HG02970 (cell line): ENCODE results near the gene ZNF367.

Source experiments
- ATAC-seq: cut with Tn5 transposase; IDR thresholded peaks from one replicate; pipeline ENCODE4 v1.9.1; 2021; ENCODE audit warnings: mild to moderate bottlenecking, moderate library complexity, moderate number of reproducible peaks; ENCODE audit not compliant: unreplicated experiment, low FRiP score

Gene ZNF367

GRCh38 chr9:96408409-96409280 is 9.5 kb downstream of the ZNF367 start:
- no peak for ATAC-seq

GRCh38 chr9:96400132-96400910 is 17.8 kb downstream of the ZNF367 start:
- no peak for ATAC-seq

GRCh38 chr9:96399325-96399633 is 18.9 kb downstream of the ZNF367 start:
- ATAC-seq: no peak

GRCh38 chr9:96398582-96399324 is 19.4 kb downstream of the ZNF367 start:
- ATAC-seq: no peak

GRCh38 chr9:96395964-96396363 is 22.2 kb downstream of the ZNF367 start:
- no peak for ATAC-seq

- ATAC-seq: no peak
Measured at GRCh38 chr9:96394832-96395496, 23.2 kb downstream of the ZNF367 start.

GRCh38 chr9:96392263-96392662 is 25.9 kb downstream of the ZNF367 start:
- no peak for ATAC-seq

GRCh38 chr9:96391021-96391765 is 27.0 kb downstream of the ZNF367 start:
- no peak for ATAC-seq

- no peak for ATAC-seq
Measured at GRCh38 chr9:96388144-96388543, 30.0 kb downstream of the ZNF367 start.

GRCh38 chr9:96386157-96386556 is 32.0 kb downstream of the ZNF367 start:
- no peak for ATAC-seq

- ATAC-seq: no peak
Measured at GRCh38 chr9:96383165-96383942, 34.8 kb downstream of the ZNF367 start, which contains the start of gene SLC35D2. TSS of gene SLC35D2 (minus strand) at chr9:96383711. CDS start at chr9:96383634, 77 bp downstream.

- no peak for ATAC-seq
Measured at GRCh38 chr9:96382839-96383164, 35.4 kb downstream of the ZNF367 start.

GRCh38 chr9:96382175-96382574 is 36.0 kb downstream of the ZNF367 start:
- no peak for ATAC-seq

GRCh38 chr9:96381696-96382095 is 36.5 kb downstream of the ZNF367 start:
- no peak for ATAC-seq

- ATAC-seq: no peak
Measured at GRCh38 chr9:96381125-96381524, 37.0 kb downstream of the ZNF367 start.

GRCh38 chr9:96379461-96379860 is 38.7 kb downstream of the ZNF367 start:
- ATAC-seq: no peak

- no peak for ATAC-seq
Measured at GRCh38 chr9:96378187-96378586, 40.0 kb downstream of the ZNF367 start.

GRCh38 chr9:96376891-96377874 is 41.0 kb downstream of the ZNF367 start:
- ATAC-seq: no peak
